ENCODE measurements around the gene RPS17.
"Not testable (repeated sequence)": the region's sequence is repeated elsewhere in the genome, so short reads cannot be mapped to it uniquely, and the experiment has no call there.

The RPS17 gene

GRCh38 chr15:82548700-82549099, 8.4 kb upstream of the RPS17 start:
- no peak for DNase-seq (ENCODE audit: low read depth, low spot score)

- no peak for DNase-seq (ENCODE audit: low read depth, low spot score)
These were observed 5.2 kb upstream of the RPS17 start for GRCh38 chr15:82545478-82545877.

GRCh38 chr15:82545002-82545401, 4.7 kb upstream of the RPS17 start:
- DNase-seq (ENCODE audit: low read depth, low spot score) = no peak

- DNase-seq (ENCODE audit: low read depth, low spot score) = no peak
These were observed 4.2 kb upstream of the RPS17 start for GRCh38 chr15:82544431-82544830.

GRCh38 chr15:82543160-82543559, 2.9 kb upstream of the RPS17 start:
- DNase-seq (ENCODE audit: low read depth, low spot score) = no peak

GRCh38 chr15:82540984-82541431, 751 bp upstream of the RPS17 start:
- DNase-seq (ENCODE audit: low read depth, low spot score) = no peak

GRCh38 chr15:82539691-82540054, 584 bp downstream of the RPS17 start:
- no peak for DNase-seq (ENCODE audit: low read depth, low spot score)

- DNase-seq (ENCODE audit: low read depth, low spot score) = no peak
These were observed 1.1 kb downstream of the RPS17 start for GRCh38 chr15:82538961-82539690.

- no peak for DNase-seq (ENCODE audit: low read depth, low spot score)
These were observed 2.8 kb downstream of the RPS17 start for GRCh38 chr15:82537351-82537908.

GRCh38 chr15:82536409-82537350, 3.6 kb downstream of the RPS17 start:
- no peak for DNase-seq (ENCODE audit: low read depth, low spot score)

GRCh38 chr15:82535566-82536408, 4.5 kb downstream of the RPS17 start:
- no peak for DNase-seq (ENCODE audit: low read depth, low spot score)

- not testable (repeated sequence) for DNase-seq (ENCODE audit: low read depth, low spot score)
These were observed 5.1 kb downstream of the RPS17 start for GRCh38 chr15:82535151-82535550.

GRCh38 chr15:82534457-82534861, 5.8 kb downstream of the RPS17 start:
- DNase-seq (ENCODE audit: low read depth, low spot score) = not testable (repeated sequence)

GRCh38 chr15:82533801-82534200, 6.5 kb downstream of the RPS17 start:
- DNase-seq (ENCODE audit: low read depth, low spot score) = no peak

- DNase-seq (ENCODE audit: low read depth, low spot score) = no peak
These were observed 7.2 kb downstream of the RPS17 start for GRCh38 chr15:82532991-82533481.

- no peak for DNase-seq (ENCODE audit: low read depth, low spot score)
These were observed 7.8 kb downstream of the RPS17 start for GRCh38 chr15:82532383-82532990.

- DNase-seq (ENCODE audit: low read depth, low spot score) = no peak
These were observed 8.5 kb downstream of the RPS17 start for GRCh38 chr15:82531496-82532382.

- DNase-seq (ENCODE audit: low read depth, low spot score) = peak; percentile 50
These were observed 9.5 kb downstream of the RPS17 start for GRCh38 chr15:82530606-82531379.

- DNase-seq (ENCODE audit: low read depth, low spot score) = no peak
These were observed 10.3 kb downstream of the RPS17 start for GRCh38 chr15:82530006-82530405.

Measured in activated CD4-positive, CD25-positive, alpha-beta regulatory T cell treated with anti-CD3 and anti-CD28 coated beads, Interleukin-2, amount 50 U/mL, for 16 hours (primary cell).